ENCODE measurements around the gene ZBTB3. TPM values are rescaled to one million over a fixed set of nuclear protein-coding genes. Genes with fewer than 3 reads are reported as not detected.

Gene ZBTB3
- total and polyA plus RNA-seq, 9 of the 15 experiments (the other 6 are each of a cell fraction or from before 2014, with no cell fraction given) = 1.9 to 10.0 (median 4.9) TPM

- intact Hi-C loops (cut with micrococcal nuclease) = no loop called here
- TF ChIP-seq HINFP (tag; conservative IDR thresholded peaks at IDR 0.05; ENCODE audit: low read depth) (no peak), STAG1 (CRISPR knock-in tag; IDR thresholded peaks at IDR 0.05; ENCODE audit: borderline replicate concordance) (no peak), NFIX (CRISPR knock-in tag; IDR thresholded peaks at IDR 0.05; ENCODE audit: low read depth) (no peak), NCOA6 (IDR thresholded peaks at IDR 0.05) (no peak), GATA2 (CRISPR knock-in tag; IDR thresholded peaks at IDR 0.05) (no peak), ZBTB1 (CRISPR knock-in tag; IDR thresholded peaks at IDR 0.05; ENCODE audit: borderline replicate concordance, low read depth) (no peak), MAZ (CRISPR knock-in tag; conservative IDR thresholded peaks at IDR 0.05 in 1 of 2, IDR thresholded peaks at IDR 0.05 in 1 of 2) (no peak), JUNB (CRISPR knock-in tag; conservative IDR thresholded peaks at IDR 0.05) (no peak), MECOM (CRISPR knock-in tag; IDR thresholded peaks at IDR 0.05) (no peak), CTBP1 (IDR thresholded peaks at IDR 0.05; ENCODE audit: borderline replicate concordance) (no peak), RBM17 (IDR thresholded peaks at IDR 0.05; ENCODE audit: borderline replicate concordance, low read depth, low read length) (no peak), CBX1 (IDR thresholded peaks at IDR 0.05; ENCODE audit: low read depth) (no peak), CAMTA2 (CRISPR knock-in tag; conservative IDR thresholded peaks at IDR 0.05) (no peak), ZNF184 (CRISPR knock-in tag; IDR thresholded peaks at IDR 0.05) (no peak)
- ChIA-PET CTCF (ENCODE audit: low intra/inter-chr PET ratio) (no interaction called here), POLR2A (interaction anchor here (0.6 to 1.4 kb wide), 4 partner anchors 13 to 135 kb away, joined by 3 to 4 read pairs (median 3); partner anchors contain the start of gene GANAB)
- Histone ChIP-seq H3K4me2 (ENCODE audit: insufficient read depth, low read length) (no peak overlapping the region), H3K9me1 (ENCODE audit: control insufficient read depth, insufficient read depth, low read length) (peaks cover 2% of the 10 kb centered on the region), H3K9ac (ENCODE audit: insufficient read depth in 1 of 2, low read depth in 2 of 2, low read length in 2 of 2) (no peak overlapping the region), H3K27ac (ENCODE audit: extremely low read depth, low read depth, low read length) (peak overlapping the region; percentile 15; the same call in 1 of the 3 replicates), H3K79me2 (ENCODE audit: control insufficient read depth, insufficient read depth, low read length) (peaks cover 24% of the 10 kb centered on the region), H3K27me3 (ENCODE audit: control insufficient read depth in 2 of 2, insufficient read depth in 2 of 2, low read length in 2 of 2) (no peaks in the 10 kb centered on the region), H3K4me1 (replicated peaks in 1 of 2; ENCODE audit: control insufficient read depth in 2 of 2, insufficient read depth in 2 of 2, low read length in 2 of 2) (peaks cover 38 to 46% of the 10 kb centered on the region in 2 experiments), H2AFZ (ENCODE audit: low read depth, low read length) (no peak overlapping the region), H3K9me3 (replicated peaks; ENCODE audit: control insufficient read depth, insufficient read depth, low read depth, low read length) (no peaks in the 10 kb centered on the region), H3K36me3 (ENCODE audit: control insufficient read depth, insufficient read depth, low read length) (peaks cover 80% of the 10 kb centered on the region), H3K4me3 (no peak overlapping the region), H4K20me1 (replicated peaks; ENCODE audit: control insufficient read depth, insufficient read depth, low read length) (peaks cover 7% of the 10 kb centered on the region)
- no peak for ATAC-seq
- no TSS peak for BruUV-seq (replicated peaks)
- no peak for DNase-seq (ENCODE audit: extremely low read depth in 1 of 4, low spot score in 3 of 4)
- WGBS (ENCODE audit: insufficient coverage, low coverage, missing lambda C conversion rate) = 96% methylated on average over 6 of the region's 7 CpGs
- no peak for FAIRE-seq
- in situ Hi-C loops (cut with MboI) = no loop called here
These were observed 44.0 kb downstream of the ZBTB3 start for GRCh38 chr11:62710001-62710345.

Data from K562 (cell line).